RWPE2 (cell line): ENCODE results near the gene ZNF430.
A peak's percentile ranks its signal among the peaks of the same experiment; 100 is the strongest.
"Not testable (repeated sequence)": the region's sequence is repeated elsewhere in the genome, so short reads cannot be mapped to it uniquely, and the experiment has no call there.

Experiments
- ATAC-seq: fragments of 200-7000 bp; cut with Tn5 transposase; 3 replicates; pipeline ENCODE4 v1.9.1; 2021; ENCODE audit warnings: low read depth
- DNase-seq: peaks from one replicate; pipeline ENCODE4 v3.0.0-alpha.2; 2020; ENCODE audit warnings: low spot score
- H3K27ac ChIP-seq: fragments of 450-650 bp; 2 replicates; pipeline ENCODE4 v1.5.1; 2017; ENCODE audit warnings: mild to moderate bottlenecking; ENCODE audit not compliant: poor library complexity, severe bottlenecking
- H3K27me3 ChIP-seq: fragments of 250-450 bp; sonication (Bioruptor Pico); 2 replicates; pipeline ENCODE4 v1.5.1; 2021; ENCODE audit warnings: mild to moderate bottlenecking, moderate library complexity; ENCODE audit not compliant: insufficient read depth, poor library complexity, severe bottlenecking
- H3K36me3 ChIP-seq: fragments of 250-450 bp; sonication (Bioruptor Pico); 2 replicates; pipeline ENCODE4 v1.5.1; 2020; ENCODE audit warnings: low read depth, mild to moderate bottlenecking, moderate library complexity
- H3K4me1 ChIP-seq: fragments of 250-450 bp; sonication (Bioruptor Pico); 2 replicates; pipeline ENCODE4 v1.5.1; 2021; ENCODE audit warnings: mild to moderate bottlenecking, moderate library complexity; ENCODE audit not compliant: insufficient read depth, poor library complexity, severe bottlenecking
- H3K4me3 ChIP-seq: fragments of 250-450 bp; sonication (Bioruptor Pico); 2 replicates; pipeline ENCODE4 v1.5.1; 2021; ENCODE audit warnings: mild to moderate bottlenecking, moderate library complexity; ENCODE audit not compliant: severe bottlenecking
- H3K9me3 ChIP-seq: fragments of 250-450 bp; sonication (Bioruptor Pico); 2 replicates; pipeline ENCODE4 v1.5.1; 2021; ENCODE audit warnings: mild to moderate bottlenecking, moderate library complexity; ENCODE audit not compliant: severe bottlenecking
- CTCF ChIP-seq: fragments of 450-650 bp; IDR thresholded peaks from one replicate; pipeline ENCODE4 v1.5.1; 2017; ENCODE audit warnings: mild to moderate bottlenecking, moderate library complexity; ENCODE audit not compliant: poor library complexity, severe bottlenecking

The ZNF430 gene

DNA sequence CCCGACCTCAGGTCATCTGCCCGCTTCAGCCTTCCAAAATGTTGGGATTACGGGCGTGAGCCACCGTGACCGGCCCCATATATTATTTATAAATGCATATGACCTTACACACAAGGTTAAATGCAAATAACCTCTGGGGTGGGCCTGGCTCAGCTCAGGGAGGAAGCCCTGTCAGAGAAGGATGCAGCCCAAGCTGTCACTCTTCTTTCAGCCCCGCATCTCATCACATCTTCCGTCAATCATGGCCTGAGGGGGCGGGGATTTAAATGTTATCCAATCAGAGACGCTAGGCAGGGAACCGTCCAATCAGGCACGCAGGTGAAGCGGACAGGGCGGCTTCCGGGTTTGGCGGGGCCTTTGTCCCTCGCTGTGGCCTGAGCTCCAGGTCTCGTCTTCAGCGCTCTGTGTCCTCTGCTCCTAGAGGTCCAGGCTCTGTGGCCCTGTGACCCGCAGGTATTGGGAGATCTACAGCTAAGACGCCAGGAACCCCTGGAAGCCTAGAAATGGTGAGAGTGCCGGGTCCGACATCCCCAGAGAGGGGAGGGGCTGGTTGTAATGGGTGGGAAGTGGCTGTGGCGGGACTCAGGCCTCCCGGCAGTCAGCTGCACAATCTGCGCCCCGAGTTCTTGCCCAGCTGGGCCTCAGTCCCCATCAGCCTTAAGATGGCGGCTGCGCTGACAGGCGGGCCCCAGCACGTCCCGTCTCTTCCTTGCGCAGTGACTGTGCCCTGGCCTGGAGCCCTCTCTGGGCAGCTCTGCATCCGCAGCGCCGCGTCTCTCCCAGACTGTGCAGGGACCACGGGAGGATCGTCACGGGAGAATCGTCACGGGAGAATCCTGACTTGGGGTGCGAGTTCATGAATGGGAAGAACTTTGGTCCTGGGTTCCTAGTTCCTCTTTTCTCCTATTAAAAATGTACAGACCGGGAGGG is at the start of gene ZNF430:
ZNF430 (plus strand) TSS at position 360 of the 930 bp plus-strand sequence; CDS start at position 504, 144 bp downstream.
- no peak for TF ChIP-seq CTCF
- ATAC-seq (peak; percentile 93), DNase-seq (peak; percentile 94)
- Histone ChIP-seq H3K27me3 (no peaks in the 10 kb centered on the region), H3K4me3 (peak within 1 kb of the TSS; percentile 91), H3K9me3 (no peaks in the 10 kb centered on the region), H3K36me3 (peaks cover 35% of the 10 kb centered on the region), H3K4me1 (peaks cover 22% of the 10 kb centered on the region), H3K27ac (peak within 1 kb of the TSS; percentile 80)

DNA sequence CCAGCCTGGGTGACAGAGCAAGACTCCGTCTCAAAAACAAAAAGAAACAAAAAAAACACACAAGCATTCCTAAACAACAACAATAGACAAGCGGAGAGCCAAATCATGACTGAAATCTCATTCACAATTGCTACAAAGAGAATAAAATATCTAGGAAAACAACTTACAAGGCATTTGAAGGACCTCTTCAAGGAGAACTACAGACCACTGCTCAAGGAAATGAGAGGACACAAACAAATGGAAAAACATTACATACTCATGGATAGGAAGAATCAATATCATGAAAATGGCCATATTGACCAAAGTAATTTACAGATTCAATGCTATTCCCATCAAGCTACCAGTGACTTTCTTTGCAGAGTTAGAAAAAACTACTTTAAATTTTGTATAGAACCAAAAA is 27.7 kb upstream of the ZNF430 start:
- not testable (repeated sequence) for DNase-seq, H3K9me3 ChIP-seq, H3K27ac ChIP-seq, H3K36me3 ChIP-seq, H3K4me1 ChIP-seq, ATAC-seq, H3K4me3 ChIP-seq, H3K27me3 ChIP-seq

DNA sequence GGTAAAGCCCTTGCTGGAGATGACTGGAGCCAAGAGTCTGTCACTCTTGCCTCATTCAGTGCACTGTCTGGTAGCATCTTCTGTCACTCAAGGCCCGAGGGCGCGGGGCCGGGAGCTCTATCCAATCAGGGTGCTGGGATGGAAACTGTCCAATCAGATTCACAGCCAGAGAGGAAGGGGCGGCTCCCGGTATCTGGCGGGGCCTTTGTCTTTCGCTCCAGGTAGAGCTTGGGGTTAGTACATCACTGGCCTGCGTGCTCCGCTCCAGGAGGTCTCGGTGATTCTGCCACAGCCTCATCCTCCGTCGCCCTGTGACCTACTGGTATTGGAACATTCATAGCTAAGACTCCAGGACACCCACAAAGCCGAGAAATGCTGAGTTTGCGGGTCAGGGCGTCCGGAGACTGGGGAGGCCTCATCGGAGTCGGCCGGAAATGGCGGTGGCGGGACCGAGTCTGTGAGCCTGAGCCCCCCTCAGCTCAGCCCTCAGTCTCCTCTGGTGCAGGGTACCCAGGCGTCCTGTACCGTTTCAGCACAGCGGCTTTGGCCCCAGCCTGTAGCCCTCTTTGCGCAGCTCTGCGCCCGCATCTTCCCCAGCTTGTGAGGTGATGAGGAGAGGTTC is 20.6 kb upstream of the ZNF430 start:
- H3K4me1 ChIP-seq, result peaks cover 4% of the 10 kb centered on the region
- H3K36me3 ChIP-seq, result no peaks in the 10 kb centered on the region
- H3K9me3 ChIP-seq, result no peaks in the 10 kb centered on the region
- no peaks in the 10 kb centered on the region for H3K27me3 ChIP-seq
- DNase-seq, result peak; percentile 81
- no peak overlapping the region for H3K27ac ChIP-seq
- ATAC-seq, result peak; percentile 99
- H3K4me3 ChIP-seq, result peak overlapping the region; percentile 45
- no peak for TF ChIP-seq CTCF

- Histone ChIP-seq H3K4me1 (peaks cover 22% of the 10 kb centered on the region), H3K27ac (peak overlapping the region; percentile 80), H3K4me3 (peak overlapping the region; percentile 91), H3K36me3 (peaks cover 40% of the 10 kb centered on the region)
- not testable (repeated sequence) for H3K9me3 ChIP-seq, H3K27me3 ChIP-seq, DNase-seq
- peak; percentile 11; the same call in 2 of the 3 replicates for ATAC-seq
These were observed 781 bp downstream of the ZNF430 start for GRCh38 chr19:21021238-21021637.

DNA sequence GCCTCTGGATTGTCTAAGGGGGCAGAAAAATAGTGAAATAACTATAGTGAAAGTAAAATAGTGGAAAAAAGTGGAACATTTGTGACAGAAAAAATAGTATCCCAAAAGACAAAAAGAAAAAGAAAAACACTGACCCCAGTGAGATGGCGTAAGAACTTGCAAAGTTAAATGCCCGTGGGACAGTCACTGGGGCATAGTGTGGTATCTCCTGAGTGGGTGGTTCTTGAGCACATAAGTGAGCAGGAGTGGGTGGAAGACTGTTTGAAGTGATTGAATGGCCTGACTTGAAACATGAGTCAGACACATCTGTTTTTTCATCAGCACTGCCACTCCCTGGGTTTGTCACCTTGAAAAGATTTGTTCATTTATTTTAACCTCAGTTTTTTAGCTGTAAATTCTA is 2.5 kb downstream of the ZNF430 start:
- TF ChIP-seq CTCF, result no peak
- H3K9me3 ChIP-seq, result no peaks in the 10 kb centered on the region
- no peak overlapping the region for H3K4me3 ChIP-seq
- H3K36me3 ChIP-seq, result peaks cover 56% of the 10 kb centered on the region
- H3K27me3 ChIP-seq, result no peaks in the 10 kb centered on the region
- peaks cover 22% of the 10 kb centered on the region for H3K4me1 ChIP-seq
- peak; percentile 47; the same call in 2 of the 3 replicates for ATAC-seq
- no peak for DNase-seq
- peak overlapping the region; percentile 80 for H3K27ac ChIP-seq
